HEK293 (cell line): Measurements from ENCODE around the gene TEX14.

Experiments used
- ZEB2 ChIP-seq: fragments of 450-650 bp; formaldehyde crosslinking; IDR thresholded peaks from 2 replicates; pipeline ENCODE4 v1.5.1; 2016; ENCODE audit warnings: missing biosample characterization, missing genetic modification characterization
- TF ChIP-seq, protein P1 (sequence below): fragments of 450-650 bp; formaldehyde crosslinking; IDR thresholded peaks from 2 replicates; pipeline ENCODE4 v1.5.1; 2016; ENCODE audit warnings: missing biosample characterization, missing genetic modification characterization

- TF ChIP-seq ZEB2 (tag by site-specific recombination): no peak
- TF ChIP-seq, protein P1, sequence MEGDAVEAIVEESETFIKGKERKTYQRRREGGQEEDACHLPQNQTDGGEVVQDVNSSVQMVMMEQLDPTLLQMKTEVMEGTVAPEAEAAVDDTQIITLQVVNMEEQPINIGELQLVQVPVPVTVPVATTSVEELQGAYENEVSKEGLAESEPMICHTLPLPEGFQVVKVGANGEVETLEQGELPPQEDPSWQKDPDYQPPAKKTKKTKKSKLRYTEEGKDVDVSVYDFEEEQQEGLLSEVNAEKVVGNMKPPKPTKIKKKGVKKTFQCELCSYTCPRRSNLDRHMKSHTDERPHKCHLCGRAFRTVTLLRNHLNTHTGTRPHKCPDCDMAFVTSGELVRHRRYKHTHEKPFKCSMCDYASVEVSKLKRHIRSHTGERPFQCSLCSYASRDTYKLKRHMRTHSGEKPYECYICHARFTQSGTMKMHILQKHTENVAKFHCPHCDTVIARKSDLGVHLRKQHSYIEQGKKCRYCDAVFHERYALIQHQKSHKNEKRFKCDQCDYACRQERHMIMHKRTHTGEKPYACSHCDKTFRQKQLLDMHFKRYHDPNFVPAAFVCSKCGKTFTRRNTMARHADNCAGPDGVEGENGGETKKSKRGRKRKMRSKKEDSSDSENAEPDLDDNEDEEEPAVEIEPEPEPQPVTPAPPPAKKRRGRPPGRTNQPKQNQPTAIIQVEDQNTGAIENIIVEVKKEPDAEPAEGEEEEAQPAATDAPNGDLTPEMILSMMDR: no peak
Observed at GRCh38 chr17:58507123-58507634, 184.7 kb downstream of the TEX14 start.
